Fibroblast of skin of scalp (primary cell): Measurements from ENCODE around the gene KCNAB1.
"Not testable (repeated sequence)": the region's sequence is repeated elsewhere in the genome, so short reads cannot be mapped to it uniquely, and the experiment has no call there.

ENCODE experiments used
- DNase-seq: peaks from one replicate; pipeline ENCODE4 v3.0.0-alpha.2; 2013

KCNAB1 gene

GRCh38 chr3:156222381-156222780 is 102.0 kb downstream of the KCNAB1 start:
- not testable (repeated sequence) for DNase-seq

GRCh38 chr3:156224046-156224445 is 103.7 kb downstream of the KCNAB1 start:
- not testable (repeated sequence) for DNase-seq

GRCh38 chr3:156226676-156227420 is 106.5 kb downstream of the KCNAB1 start:
- no peak for DNase-seq

GRCh38 chr3:156227704-156228103 is 107.3 kb downstream of the KCNAB1 start:
- DNase-seq = no peak

GRCh38 chr3:156230278-156230900 is 110.0 kb downstream of the KCNAB1 start:
- DNase-seq = no peak

- DNase-seq = not testable (repeated sequence)
Measured at GRCh38 chr3:156231221-156231620, 110.8 kb downstream of the KCNAB1 start.

- DNase-seq = peak; percentile 43
Measured at GRCh38 chr3:156233876-156234275, 113.5 kb downstream of the KCNAB1 start.

GRCh38 chr3:156236556-156237260 is 116.3 kb downstream of the KCNAB1 start:
- DNase-seq = no peak

GRCh38 chr3:156240642-156241041 is 120.3 kb downstream of the KCNAB1 start:
- no peak for DNase-seq

- no peak for DNase-seq
Measured at GRCh38 chr3:156246961-156247725, 126.8 kb downstream of the KCNAB1 start.

- no peak for DNase-seq
Measured at GRCh38 chr3:156250550-156250949, 130.2 kb downstream of the KCNAB1 start.

- DNase-seq = no peak
Measured at GRCh38 chr3:156251424-156251823, 131.0 kb downstream of the KCNAB1 start.

GRCh38 chr3:156252656-156253055 is 132.3 kb downstream of the KCNAB1 start:
- no peak for DNase-seq

- no peak for DNase-seq
Measured at GRCh38 chr3:156253150-156253549, 132.8 kb downstream of the KCNAB1 start.

GRCh38 chr3:156256256-156256655 is 135.9 kb downstream of the KCNAB1 start:
- no peak for DNase-seq

GRCh38 chr3:156256945-156257344 is 136.6 kb downstream of the KCNAB1 start:
- no peak for DNase-seq

GRCh38 chr3:156258301-156258700 is 137.9 kb downstream of the KCNAB1 start:
- no peak for DNase-seq

GRCh38 chr3:156259896-156260295 is 139.5 kb downstream of the KCNAB1 start:
- no peak for DNase-seq

- no peak for DNase-seq
Measured at GRCh38 chr3:156260331-156260730, 140.0 kb downstream of the KCNAB1 start.

GRCh38 chr3:156264771-156265170 is 144.4 kb downstream of the KCNAB1 start:
- no peak for DNase-seq

GRCh38 chr3:156271508-156271907 is 151.1 kb downstream of the KCNAB1 start:
- DNase-seq = no peak

GRCh38 chr3:156271995-156272719 is 151.8 kb downstream of the KCNAB1 start:
- DNase-seq = no peak
